Glutamatergic neuron (in vitro differentiated cells): ENCODE data around the gene LINGO3. TPM values are rescaled to one million over a fixed set of nuclear protein-coding genes. Genes with fewer than 3 reads are reported as not detected.
"Not testable (repeated sequence)": the region's sequence is repeated elsewhere in the genome, so short reads cannot be mapped to it uniquely, and the experiment has no call there.

ENCODE experiments used
- DNase-seq: peaks from one replicate; pipeline ENCODE4 v3.0.0; 2022
- H3K27ac Mint-ChIP-seq: one replicate; pipeline ENCODE4 v1.8.0; 2020; ENCODE audit warnings: mild to moderate bottlenecking, mixed read lengths, inconsistent platforms; ENCODE audit not compliant: unreplicated experiment
- H3K27me3 Mint-ChIP-seq: one replicate; pipeline ENCODE4 v1.8.0; 2020; ENCODE audit warnings: mild to moderate bottlenecking, moderate library complexity, mixed read lengths, inconsistent platforms; ENCODE audit not compliant: unreplicated experiment
- H3K36me3 Mint-ChIP-seq: one replicate; pipeline ENCODE4 v1.8.0; 2020; ENCODE audit warnings: mild to moderate bottlenecking, mixed read lengths, inconsistent platforms; ENCODE audit not compliant: unreplicated experiment
- H3K4me1 Mint-ChIP-seq: one replicate; pipeline ENCODE4 v1.8.0; 2020; ENCODE audit warnings: mild to moderate bottlenecking, low read depth, mixed read lengths, inconsistent platforms; ENCODE audit not compliant: unreplicated experiment
- H3K4me3 Mint-ChIP-seq: one replicate; pipeline ENCODE4 v1.8.0; 2020; ENCODE audit warnings: mild to moderate bottlenecking, mixed read lengths, inconsistent platforms; ENCODE audit not compliant: unreplicated experiment
- H3K9me3 Mint-ChIP-seq: one replicate; pipeline ENCODE4 v1.8.0; 2020; ENCODE audit warnings: mild to moderate bottlenecking, moderate library complexity, mixed read lengths, inconsistent platforms; ENCODE audit not compliant: unreplicated experiment
- total RNA-seq: library from RNA; stranded (reverse); fragmentation: NEBNext Ultra II Directional; extraction: Animal tissue kit (Norgen Biotek cat#: 25700); gene quantifications from one replicate; pipeline ENCODE4 v1.2.1, GENCODE V29; 2021; ENCODE audit not compliant: unreplicated experiment
- TF ChIP-seq, protein P1 (sequence below): fragments of 200-600 bp; sonication (generic); IDR thresholded peaks from one replicate; pipeline ENCODE4 v1.5.0; 2021; ENCODE audit not compliant: partially characterized antibody, unreplicated experiment

The LINGO3 gene
- total RNA-seq, 1 donor from 2014 or later = 0.25 TPM

GRCh38 chr19:2353887-2354592, 46.1 kb upstream of the LINGO3 start:
- TF ChIP-seq, protein P1, sequence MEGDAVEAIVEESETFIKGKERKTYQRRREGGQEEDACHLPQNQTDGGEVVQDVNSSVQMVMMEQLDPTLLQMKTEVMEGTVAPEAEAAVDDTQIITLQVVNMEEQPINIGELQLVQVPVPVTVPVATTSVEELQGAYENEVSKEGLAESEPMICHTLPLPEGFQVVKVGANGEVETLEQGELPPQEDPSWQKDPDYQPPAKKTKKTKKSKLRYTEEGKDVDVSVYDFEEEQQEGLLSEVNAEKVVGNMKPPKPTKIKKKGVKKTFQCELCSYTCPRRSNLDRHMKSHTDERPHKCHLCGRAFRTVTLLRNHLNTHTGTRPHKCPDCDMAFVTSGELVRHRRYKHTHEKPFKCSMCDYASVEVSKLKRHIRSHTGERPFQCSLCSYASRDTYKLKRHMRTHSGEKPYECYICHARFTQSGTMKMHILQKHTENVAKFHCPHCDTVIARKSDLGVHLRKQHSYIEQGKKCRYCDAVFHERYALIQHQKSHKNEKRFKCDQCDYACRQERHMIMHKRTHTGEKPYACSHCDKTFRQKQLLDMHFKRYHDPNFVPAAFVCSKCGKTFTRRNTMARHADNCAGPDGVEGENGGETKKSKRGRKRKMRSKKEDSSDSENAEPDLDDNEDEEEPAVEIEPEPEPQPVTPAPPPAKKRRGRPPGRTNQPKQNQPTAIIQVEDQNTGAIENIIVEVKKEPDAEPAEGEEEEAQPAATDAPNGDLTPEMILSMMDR = no peak
- Mint-ChIP-seq H3K36me3 (no peaks in the 10 kb centered on the region), H3K4me1 (peaks cover 2% of the 10 kb centered on the region), H3K4me3 (no peak overlapping the region), H3K9me3 (peaks cover 6% of the 10 kb centered on the region), H3K27me3 (peaks cover 3% of the 10 kb centered on the region), H3K27ac (no peak overlapping the region)
- DNase-seq = no peak

GRCh38 chr19:2353159-2353886, 45.4 kb upstream of the LINGO3 start:
- H3K27me3 Mint-ChIP-seq = no peaks in the 10 kb centered on the region
- no peaks in the 10 kb centered on the region for H3K36me3 Mint-ChIP-seq
- TF ChIP-seq, protein P1 = no peak
- no peak overlapping the region for H3K4me3 Mint-ChIP-seq
- peak; percentile 13 for DNase-seq
- peaks cover 2% of the 10 kb centered on the region for H3K9me3 Mint-ChIP-seq
- peaks cover 2% of the 10 kb centered on the region for H3K4me1 Mint-ChIP-seq
- no peak overlapping the region for H3K27ac Mint-ChIP-seq

DNA sequence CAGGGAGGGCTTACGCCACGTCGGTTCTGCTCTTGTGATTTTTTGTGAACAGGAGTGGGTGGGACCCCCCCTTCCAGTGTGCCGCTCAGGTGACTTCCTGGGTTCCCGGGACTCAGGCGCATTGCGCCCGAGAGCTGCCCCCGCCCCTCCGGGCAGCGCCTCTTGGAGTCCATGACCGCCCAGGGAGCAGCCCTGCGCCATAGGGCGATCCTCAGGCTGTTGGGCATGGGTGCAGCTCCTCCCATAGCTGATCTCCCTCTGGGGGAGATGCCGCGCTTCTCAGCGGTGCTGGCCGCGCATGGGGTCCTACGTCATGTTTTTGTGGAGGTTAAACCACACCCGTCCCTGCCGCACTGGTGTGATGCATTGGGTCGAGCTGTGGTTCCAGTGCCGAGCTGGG, 44.2 kb upstream of the LINGO3 start:
- no peaks in the 10 kb centered on the region for H3K27me3 Mint-ChIP-seq
- no peak for DNase-seq
- H3K9me3 Mint-ChIP-seq = no peaks in the 10 kb centered on the region
- H3K27ac Mint-ChIP-seq = no peak overlapping the region
- no peaks in the 10 kb centered on the region for H3K36me3 Mint-ChIP-seq
- no peak overlapping the region for H3K4me3 Mint-ChIP-seq
- TF ChIP-seq, protein P1 = no peak
- H3K4me1 Mint-ChIP-seq = peaks cover 2% of the 10 kb centered on the region

DNA sequence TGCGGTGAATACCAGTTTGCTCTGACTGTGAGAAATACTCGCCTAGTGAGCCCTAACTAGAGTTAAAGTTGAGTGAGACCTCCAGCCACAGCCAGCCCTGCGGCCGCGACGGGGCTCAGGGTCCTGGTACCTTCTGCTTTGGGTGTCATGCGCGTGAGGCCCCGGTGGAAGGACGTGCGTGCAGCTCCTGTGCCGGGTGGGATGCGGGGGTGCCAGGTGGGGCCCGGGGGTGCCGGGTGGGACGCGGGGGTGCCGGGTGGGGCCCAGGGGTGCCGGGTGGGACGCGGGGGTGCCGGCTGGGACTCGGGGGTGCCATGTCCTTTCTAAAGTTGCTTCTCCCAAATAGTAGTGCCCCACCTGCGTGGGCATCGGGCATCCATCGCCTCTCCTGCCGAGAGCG, 43.6 kb upstream of the LINGO3 start:
- Mint-ChIP-seq H3K36me3 (no peaks in the 10 kb centered on the region), H3K27ac (no peak overlapping the region)

DNA sequence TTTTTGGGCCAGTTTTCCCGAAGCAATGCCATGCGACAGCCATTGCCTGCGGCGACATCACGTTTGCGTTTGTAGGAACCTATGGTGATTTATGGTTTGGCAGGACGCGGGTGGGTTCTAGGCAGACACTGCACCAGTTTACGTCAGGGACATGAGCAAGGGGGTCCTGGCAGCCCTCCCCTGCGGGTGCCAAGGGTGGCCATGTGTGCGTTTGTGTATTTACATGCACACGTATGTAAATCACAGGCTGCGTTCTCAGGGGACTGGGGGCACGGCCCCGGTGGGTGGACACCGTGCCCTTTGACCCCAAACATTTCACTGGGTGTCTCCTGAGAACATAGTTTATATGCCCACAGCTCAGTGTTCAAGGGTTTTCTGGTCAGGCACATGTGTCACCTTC, 42.7 kb upstream of the LINGO3 start:
- Mint-ChIP-seq H3K27me3 (no peaks in the 10 kb centered on the region), H3K4me3 (no peak overlapping the region), H3K4me1 (peaks cover 2% of the 10 kb centered on the region), H3K27ac (no peak overlapping the region), H3K36me3 (no peaks in the 10 kb centered on the region), H3K9me3 (no peaks in the 10 kb centered on the region)
- DNase-seq = no peak
- TF ChIP-seq, protein P1 = no peak

More for the DNA sequence above, 43.6 kb upstream of the LINGO3 start:
- TF ChIP-seq, protein P1 = no peak
- Mint-ChIP-seq H3K4me3 (no peak overlapping the region), H3K9me3 (no peaks in the 10 kb centered on the region), H3K4me1 (peaks cover 2% of the 10 kb centered on the region), H3K27me3 (no peaks in the 10 kb centered on the region)
- peak; percentile 25 for DNase-seq

GRCh38 chr19:2349818-2350217, 41.9 kb upstream of the LINGO3 start:
- H3K4me1 Mint-ChIP-seq, H3K4me3 Mint-ChIP-seq, H3K27ac Mint-ChIP-seq, H3K9me3 Mint-ChIP-seq, DNase-seq, H3K36me3 Mint-ChIP-seq, H3K27me3 Mint-ChIP-seq: not testable (repeated sequence)
